ENCODE measurements around the gene HSPA9. TPM values are rescaled to one million over a fixed set of nuclear protein-coding genes. Genes with fewer than 3 reads are reported as not detected.

HSPA9 gene
- total and polyA plus RNA-seq, 2 donors (not counting 1 experiment from before 2014, with no cell fraction given): 66.5 to 139 TPM

DNA sequence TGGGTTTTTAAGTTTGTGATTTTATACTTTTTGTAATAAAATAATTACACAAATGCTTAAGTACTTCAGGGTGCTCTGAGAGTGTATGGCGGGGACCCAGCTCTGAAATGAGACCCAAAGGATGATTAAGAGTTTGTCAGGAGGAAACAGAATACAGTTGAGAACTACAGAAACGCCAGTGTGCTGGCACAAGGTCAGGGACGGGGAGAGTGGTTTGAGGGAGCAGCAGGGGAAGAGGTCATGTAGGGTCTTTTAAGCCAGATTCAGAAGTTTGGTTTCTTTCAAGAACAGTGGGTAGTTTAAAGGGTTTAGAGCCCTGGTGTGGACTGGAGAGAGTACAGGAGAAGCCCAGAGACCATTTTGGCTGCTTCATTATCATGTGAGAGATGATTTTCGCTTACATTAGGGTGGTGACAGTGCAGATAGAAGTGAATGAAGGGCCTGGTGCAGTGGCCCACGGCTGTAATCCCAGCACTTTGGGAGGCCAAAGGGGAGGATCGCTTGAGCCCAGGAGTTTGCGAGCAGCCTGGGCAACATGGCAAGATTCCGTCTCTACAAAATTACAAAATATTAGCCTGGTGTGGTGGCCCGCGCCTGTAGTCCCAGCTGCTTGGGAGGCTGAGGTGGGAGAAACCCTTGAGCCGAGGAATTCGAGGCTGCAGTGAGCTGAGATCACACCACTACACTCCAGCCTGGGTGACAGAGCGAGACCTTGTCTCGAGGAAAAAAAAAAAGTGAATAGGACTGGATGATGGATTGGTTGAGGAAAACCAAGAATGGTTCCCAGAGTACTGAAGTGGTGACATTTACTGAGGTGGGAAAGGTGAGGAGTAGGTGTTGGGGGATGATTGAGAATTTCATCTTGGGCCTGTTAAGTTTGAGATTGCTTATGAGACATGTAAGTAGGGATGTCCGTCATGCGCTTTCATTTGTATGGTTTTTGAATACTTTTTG lies 30.7 kb downstream of the HSPA9 start:
- intact Hi-C loops (cut with micrococcal nuclease): loop anchor here (10.0 kb wide), 1 partner anchor 1570 kb away; the partner anchor contains the start of gene PURA
- Mint-ChIP-seq H3K9me3 (ENCODE audit: insufficient read depth) (no peaks in the 10 kb centered on the region), H3K4me3 (peak overlapping the region; percentile 94), H3K27me3 (no peaks in the 10 kb centered on the region), H3K27ac (peak overlapping the region; percentile 100), H3K4me1 (peaks cover 71% of the 10 kb centered on the region)
- peak overlapping the region; percentile 86 to 99 (median 92) for H3K4me3 ChIP-seq (ENCODE audit: control extremely low read depth in 1 of 5, extremely low read depth in 1 of 5, insufficient read depth in 1 of 5, low read depth in 2 of 5, low read length in 4 of 5)
- H3K27ac ChIP-seq (ENCODE audit: low read length in 2 of 2): peak overlapping the region; percentile 100
- H3K79me2 ChIP-seq (ENCODE audit: control insufficient read depth, insufficient read depth, low read length): peaks cover 95% of the 10 kb centered on the region
- no peaks in the 10 kb centered on the region for H3K9me3 ChIP-seq (ENCODE audit: control extremely low read depth in 1 of 3, control insufficient read depth in 2 of 3, insufficient read depth in 1 of 3, low read length in 2 of 3)
- peaks cover 33 to 41% of the 10 kb centered on the region in 2 donors for H3K4me1 ChIP-seq (ENCODE audit: control insufficient read depth in 2 of 2, insufficient read depth in 2 of 2, low read length in 2 of 2)
- DNase-seq (no peak), ATAC-seq (ENCODE audit: low read depth) (no peak)
- H3K4me2 ChIP-seq (replicated peaks; ENCODE audit: low read depth, low read length, poor library complexity, severe bottlenecking): peak overlapping the region; percentile 87
- 52% methylated on average over 9 of the region's 16 CpGs for WGBS (ENCODE audit: insufficient coverage)
- peak overlapping the region; percentile 77 for H2AFZ ChIP-seq (ENCODE audit: insufficient read depth, low read depth, low read length, poor library complexity, severe bottlenecking)
- peak overlapping the region; percentile 99 for H3K9ac ChIP-seq (ENCODE audit: low read length)
- H3K36me3 ChIP-seq (replicated peaks in 1 of 2; ENCODE audit: control extremely low read depth in 1 of 2, control insufficient read depth in 1 of 2, extremely low read depth in 1 of 2, insufficient read depth in 2 of 2, low read length in 1 of 2): no peaks in the 10 kb centered on the region
- H3K27me3 ChIP-seq (replicated peaks in 1 of 4; ENCODE audit: control extremely low read depth in 1 of 4, control insufficient read depth in 3 of 4, insufficient read depth in 4 of 4, low read length in 3 of 4): no peaks in the 10 kb centered on the region
- ChIA-PET CTCF (interaction anchor here (0.5 to 3.3 kb wide), 6 partner anchors 30 to 208 kb away, joined by 3 to 23 read pairs (median 4); partner anchors contain the start of genes HSPA9 and KDM3B), POLR2A (interaction anchor here (1.7 to 3.4 kb wide), 3 partner anchors 31 to 206 kb away, joined by 12 to 32 read pairs (median 17); partner anchors contain the start of genes FAM53C, HSPA9 and KDM3B)
- peaks cover 4% of the 10 kb centered on the region for H4K20me1 ChIP-seq (ENCODE audit: control insufficient read depth, insufficient read depth, low read length, poor library complexity, severe bottlenecking)
- TF ChIP-seq, protein P1, sequence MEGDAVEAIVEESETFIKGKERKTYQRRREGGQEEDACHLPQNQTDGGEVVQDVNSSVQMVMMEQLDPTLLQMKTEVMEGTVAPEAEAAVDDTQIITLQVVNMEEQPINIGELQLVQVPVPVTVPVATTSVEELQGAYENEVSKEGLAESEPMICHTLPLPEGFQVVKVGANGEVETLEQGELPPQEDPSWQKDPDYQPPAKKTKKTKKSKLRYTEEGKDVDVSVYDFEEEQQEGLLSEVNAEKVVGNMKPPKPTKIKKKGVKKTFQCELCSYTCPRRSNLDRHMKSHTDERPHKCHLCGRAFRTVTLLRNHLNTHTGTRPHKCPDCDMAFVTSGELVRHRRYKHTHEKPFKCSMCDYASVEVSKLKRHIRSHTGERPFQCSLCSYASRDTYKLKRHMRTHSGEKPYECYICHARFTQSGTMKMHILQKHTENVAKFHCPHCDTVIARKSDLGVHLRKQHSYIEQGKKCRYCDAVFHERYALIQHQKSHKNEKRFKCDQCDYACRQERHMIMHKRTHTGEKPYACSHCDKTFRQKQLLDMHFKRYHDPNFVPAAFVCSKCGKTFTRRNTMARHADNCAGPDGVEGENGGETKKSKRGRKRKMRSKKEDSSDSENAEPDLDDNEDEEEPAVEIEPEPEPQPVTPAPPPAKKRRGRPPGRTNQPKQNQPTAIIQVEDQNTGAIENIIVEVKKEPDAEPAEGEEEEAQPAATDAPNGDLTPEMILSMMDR (IDR thresholded peaks at IDR 0.05): no peak
- TF ChIP-seq EZH2 (IDR thresholded peaks at IDR 0.05; ENCODE audit: borderline replicate concordance, insufficient read depth, low read depth, low read length, poor library complexity, severe bottlenecking): no peak
